Suppressor macrophage (primary cell): ENCODE data around the gene MYORG.

Experiments used
- DNase-seq, 4 experiments: peaks; one replicate each; pipeline ENCODE4 v3.0.0-alpha.2; 2020 to 2022

The MYORG gene

DNA sequence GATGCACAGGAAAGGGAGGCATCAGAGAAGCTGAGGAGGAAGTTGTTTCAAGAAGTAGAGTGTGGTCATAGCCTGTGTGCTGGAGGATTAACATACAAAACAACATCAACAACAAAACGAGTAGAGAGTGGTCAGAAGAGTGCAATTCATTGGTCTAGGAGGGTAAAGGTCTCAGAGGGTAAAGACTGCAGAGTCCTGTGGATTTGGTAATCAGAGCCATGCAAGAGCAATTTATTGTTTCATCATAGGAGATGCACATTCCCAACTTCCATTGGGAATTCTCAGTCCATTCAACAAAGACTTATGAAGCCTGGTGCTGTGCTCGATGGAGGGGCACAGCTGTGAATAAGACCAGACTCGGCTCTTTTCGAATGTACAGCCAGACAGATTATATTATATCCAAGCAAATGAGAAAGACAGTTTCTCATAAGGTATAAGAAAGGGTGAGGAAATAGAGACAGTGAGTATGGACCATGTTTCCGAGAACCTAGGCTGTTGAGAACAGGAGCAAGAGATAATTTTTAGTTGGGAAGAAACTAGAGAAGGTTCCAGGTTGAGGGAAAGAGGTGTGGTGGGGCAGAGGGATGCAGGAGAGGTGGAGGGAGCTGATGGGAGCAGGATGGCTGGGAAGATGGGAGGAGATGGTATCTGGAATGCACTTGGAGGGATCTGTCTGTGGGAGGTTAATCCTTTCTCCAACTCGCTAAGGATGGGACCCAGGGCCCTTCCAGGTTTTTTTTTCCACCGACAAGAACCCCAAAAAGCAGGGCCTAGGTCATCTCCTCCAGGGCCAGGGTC, 7.9 kb upstream of the MYORG start:
- peak; percentile 16 to 43 (median 29) for DNase-seq

DNA sequence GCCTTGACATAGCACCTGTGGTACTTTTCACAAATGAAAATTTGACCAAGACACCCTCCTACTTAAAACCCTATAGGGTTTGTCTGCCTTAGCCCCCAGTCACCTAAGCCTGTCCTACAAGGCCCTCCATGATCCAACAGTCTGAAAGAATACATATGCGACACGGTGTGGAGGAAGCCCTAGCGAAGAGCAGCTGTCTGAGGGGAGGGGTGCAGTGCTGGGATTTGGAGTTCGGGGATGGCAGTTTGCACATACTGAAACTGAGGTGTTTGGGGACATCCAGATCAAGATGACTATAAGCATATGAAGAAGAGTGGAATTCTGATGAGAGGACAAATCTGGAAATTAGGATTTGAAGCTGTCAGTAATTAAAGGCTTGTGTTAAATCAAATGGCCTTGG, 7.2 kb upstream of the MYORG start:
- no peak for DNase-seq

GRCh38 chr9:34382879-34383278, 6.2 kb upstream of the MYORG start:
- no peak for DNase-seq

DNA sequence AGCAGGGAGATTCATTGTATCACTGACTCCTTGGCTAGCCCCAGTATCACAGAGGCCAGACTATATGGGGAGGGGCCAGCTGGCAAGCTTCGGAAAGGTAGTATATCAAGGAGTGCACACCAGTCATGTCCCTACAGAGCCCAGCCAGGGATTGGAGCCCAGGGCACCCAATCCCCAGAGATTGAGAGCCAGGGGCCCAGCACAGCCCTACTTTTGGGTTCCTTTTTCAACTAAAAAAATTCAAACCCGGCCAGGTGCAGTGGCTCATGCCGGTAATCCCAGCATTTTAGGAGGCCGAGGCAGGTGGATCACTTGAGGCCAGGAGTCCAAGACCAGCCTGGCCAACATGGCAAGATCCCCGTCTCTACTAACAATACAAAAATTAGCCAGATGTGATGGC, 5.4 kb upstream of the MYORG start:
- DNase-seq = no peak

DNA sequence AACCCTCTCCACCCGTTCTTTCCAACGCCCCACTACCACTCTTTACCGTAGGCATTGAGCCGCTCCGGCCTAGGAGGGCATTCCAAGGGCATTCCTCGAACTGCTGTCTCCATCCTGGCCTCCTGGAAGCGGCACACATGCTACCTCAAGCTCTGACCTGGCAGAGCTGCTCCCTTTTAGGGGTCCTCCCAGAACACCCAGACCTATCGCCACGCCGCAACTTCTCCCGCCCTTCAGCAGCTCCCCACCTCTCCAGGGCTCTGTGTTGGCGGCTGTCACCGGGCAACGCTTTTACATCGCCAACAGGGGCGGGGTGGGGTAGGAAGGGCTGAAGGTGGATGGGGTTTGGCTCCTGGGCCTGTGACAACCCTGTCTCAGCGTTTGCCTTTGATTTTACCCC, 4.6 kb upstream of the MYORG start:
- DNase-seq = no peak

GRCh38 chr9:34380511-34381315, 4.0 kb upstream of the MYORG start:
- DNase-seq = peak; percentile 80 to 91 (median 85)

GRCh38 chr9:34380034-34380510, 3.4 kb upstream of the MYORG start:
- peak in 1 of 4 experiments; percentile 12 for DNase-seq

GRCh38 chr9:34379334-34380033, 2.8 kb upstream of the MYORG start:
- peak; percentile 87 to 91 (median 90) for DNase-seq

DNA sequence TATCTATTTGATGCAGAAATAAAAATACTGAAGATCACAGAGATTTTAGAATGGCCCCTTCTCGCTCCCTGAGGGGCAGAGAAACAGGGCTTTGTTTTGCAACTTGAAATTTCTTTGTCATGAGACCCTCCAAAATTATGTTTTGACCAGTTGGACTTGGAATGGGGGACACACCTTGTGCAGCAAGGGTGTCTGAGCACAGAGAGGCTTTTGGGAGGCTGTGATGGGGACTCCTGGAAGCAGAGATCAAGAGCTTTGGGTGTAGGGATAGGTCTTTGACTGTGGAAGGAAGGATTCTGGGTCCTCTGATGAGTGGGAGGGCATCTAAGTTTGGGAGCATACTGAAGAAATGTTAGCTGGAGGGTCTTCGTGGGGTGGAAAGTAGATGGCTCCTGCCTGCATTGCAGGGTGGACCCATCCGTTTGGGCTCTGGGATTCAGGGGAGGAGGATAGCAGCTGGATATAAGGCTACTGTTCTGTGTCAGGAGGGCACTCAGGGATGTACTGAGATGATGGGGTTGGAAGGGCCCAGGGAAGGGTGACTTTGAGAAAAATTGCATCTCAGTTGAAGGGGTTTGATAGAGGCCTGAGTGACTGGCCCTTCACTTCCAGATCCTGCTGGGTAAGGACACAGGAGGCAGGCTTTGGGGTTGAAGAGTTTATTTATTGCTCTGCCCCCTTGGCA, 1.8 kb upstream of the MYORG start:
- no peak for DNase-seq

DNA sequence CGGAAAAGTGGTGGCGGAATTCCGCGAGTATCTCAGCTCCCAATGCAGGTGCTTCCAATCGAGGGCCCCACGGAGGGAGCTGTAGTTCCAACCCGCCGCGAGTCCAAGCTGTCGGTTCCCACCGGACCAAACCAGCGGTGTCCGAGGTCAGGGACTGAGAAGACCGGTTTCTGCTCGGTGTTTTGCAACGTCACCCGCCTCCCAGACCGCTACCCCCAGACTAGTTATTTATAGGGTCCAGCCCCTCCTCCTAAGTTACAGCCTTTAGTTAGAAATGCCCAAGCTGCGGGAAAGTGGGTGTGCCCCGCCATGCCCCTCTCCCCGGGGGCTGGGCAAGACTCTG, 677 bp upstream of the MYORG start:
- peak in 2 of 4 experiments; percentile 27 to 29 for DNase-seq

DNA sequence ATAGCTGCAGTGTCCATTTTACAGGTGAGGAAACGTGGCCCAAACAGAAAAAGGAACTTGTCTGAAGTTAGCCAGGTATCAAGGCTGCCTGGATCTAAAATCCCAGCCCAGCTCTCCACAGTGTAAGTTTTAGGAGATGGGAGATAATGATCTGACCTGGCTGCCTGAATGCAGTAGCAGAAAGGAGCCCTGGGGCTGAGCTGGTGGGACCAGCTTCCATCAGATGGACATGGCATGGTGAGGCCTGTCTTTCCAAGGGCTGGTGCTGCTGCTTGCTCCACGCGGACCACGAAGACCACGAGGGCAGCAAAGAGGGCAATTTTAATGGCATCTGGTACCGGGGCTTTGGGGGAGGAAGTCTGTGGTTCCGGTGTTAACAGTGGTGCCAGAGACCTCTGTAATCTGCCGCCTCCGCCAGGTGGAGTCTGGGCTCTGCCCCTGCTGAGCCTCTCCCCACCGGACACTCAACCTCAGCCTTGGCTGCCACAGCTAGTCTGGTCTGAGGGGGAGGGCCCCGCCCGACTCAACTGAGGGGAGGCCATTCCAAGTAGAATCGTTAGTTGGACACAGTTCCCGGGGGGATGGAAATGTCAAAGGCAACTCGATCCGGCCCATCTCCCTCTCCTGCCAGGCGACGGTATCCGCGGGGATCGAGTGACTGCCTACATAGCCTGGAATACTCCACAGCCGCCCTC, 650 bp downstream of the MYORG start:
- peak in 1 of 4 experiments; percentile 16 for DNase-seq

GRCh38 chr9:34374905-34375552, 1.7 kb downstream of the MYORG start:
- no peak for DNase-seq

GRCh38 chr9:34374339-34374738, 2.4 kb downstream of the MYORG start:
- no peak for DNase-seq

DNA sequence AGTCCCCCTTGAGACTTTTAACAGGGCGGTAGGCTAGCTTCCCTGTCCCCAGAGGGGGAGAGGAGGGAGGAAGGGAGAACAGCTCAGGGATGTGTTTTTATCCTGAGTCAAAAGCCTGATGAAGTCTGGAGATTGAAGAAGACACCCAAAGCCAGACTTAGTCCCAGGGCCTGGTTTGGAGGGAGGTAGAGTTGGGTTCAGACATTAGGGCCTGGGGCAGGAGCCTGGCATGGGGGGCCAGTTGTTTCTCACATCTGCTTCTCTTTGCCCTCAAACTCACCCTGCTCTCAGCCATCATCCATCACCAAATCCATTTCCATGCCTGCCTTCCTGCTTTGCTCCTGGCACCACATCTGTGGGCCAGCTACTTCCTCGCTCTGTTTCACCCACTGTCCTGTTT, 2.9 kb downstream of the MYORG start:
- peak in 1 of 4 experiments; percentile 36 for DNase-seq

- no peak for DNase-seq
Observed at GRCh38 chr9:34372467-34373011, 4.2 kb downstream of the MYORG start.

DNA sequence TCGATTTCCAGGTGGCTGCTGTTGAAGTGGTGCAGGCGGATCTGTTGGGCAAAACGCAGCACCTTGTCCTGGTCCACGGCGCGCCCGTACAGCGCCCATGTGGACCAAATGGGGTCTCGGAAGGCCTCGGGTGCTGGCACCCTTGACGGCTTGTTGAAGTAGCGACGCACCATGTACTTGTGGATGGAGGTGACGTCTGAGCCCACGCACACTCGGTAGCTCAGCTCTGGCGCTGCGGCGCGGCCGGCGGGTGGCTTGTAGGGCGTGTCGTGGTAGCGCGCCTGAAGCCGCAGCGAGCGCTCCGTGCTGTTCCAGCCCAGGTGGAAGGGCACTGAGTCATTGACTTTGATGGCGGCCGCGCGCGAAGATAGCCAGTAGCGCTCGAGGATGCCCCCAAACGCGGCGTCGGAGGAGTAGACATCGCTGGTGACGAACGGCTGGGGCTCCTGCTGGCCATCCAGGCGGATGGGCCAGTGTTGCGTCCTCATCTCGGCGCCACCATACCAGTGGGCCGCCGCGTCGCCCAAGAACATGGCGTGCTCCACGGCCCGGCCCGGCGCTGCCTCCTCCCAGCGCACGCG, 4.7 kb downstream of the MYORG start:
- DNase-seq = no peak

DNA sequence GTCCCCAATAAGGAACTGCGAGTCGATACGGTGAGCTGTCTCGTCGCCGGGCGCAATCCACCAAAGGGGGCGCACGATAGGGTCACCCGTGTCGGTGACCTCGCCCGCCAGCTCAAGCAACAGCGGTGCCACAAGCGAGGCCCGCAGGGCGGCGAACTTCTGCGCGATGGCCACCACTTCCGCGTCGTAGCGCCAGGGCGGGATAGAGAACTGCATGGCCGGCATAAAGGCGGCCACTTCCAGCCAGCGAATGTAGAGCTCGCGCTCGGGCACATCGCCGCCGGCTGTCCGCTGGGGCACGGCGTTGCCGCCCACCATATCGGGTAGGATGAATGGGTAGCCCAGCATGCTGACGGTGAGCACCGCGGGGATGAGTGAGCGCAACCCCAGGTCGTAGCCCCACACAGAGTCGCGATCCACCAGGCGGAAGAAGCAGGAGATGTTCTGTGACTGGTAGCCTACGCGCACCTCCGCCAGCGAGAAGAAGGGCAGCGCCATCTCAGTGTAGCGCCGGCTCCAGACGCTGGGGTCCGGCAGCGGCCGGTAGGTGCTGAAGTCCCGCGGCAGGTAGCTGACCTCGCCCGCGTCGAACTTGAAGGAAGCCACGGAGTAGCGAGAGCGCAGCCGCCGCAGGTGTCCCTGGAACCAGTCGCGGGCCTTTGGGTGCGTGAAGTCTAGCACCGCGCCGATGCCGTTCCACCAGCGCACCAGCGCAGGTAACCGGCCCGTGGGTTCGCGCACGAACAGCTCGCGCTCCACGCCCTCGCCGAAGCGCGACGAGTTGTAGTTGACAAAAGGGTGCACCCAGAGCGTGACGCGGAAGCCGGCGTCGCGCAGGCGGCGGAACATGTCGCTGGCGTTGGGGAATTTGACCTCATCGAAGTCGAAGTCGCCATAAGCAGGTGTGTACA, 5.5 kb downstream of the MYORG start:
- peak in 1 of 4 experiments; percentile 33 for DNase-seq

GRCh38 chr9:34370335-34370969, 6.2 kb downstream of the MYORG start:
- DNase-seq = no peak

DNA sequence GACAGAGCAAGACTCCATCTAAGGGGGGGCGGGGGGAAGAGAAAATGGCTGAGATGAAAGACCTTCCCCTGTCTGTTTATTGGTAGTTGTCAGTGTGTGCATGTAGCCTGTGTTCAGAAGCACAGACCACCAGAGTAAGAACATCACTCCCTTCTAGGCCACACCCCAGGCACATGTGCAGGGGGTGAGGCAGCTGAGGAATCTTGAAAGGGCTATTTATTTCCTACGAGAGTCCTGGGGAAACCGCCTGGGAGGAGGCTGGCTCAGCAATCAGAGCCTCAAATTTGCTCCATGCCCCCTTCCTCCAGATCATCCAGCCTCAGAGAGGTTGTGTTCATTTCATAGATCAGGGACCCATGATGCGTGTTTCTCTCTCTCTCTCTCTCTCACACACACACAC, 7.1 kb downstream of the MYORG start:
- DNase-seq = no peak
